Cardiac muscle cell (in vitro differentiated cells and primary cell): Measurements from ENCODE around the gene SQSTM1. TPM values are rescaled to one million over a fixed set of nuclear protein-coding genes. Genes with fewer than 3 reads are reported as not detected.

Experiments used
- DNase-seq, 2 donors: peaks; one replicate each; pipeline versions ENCODE4 v3.0.0 to v3.0.0-alpha.2; 2010 to 2017; ENCODE audit warnings: low read depth in 1 of 2, low spot score in 1 of 2
- H3K27ac ChIP-seq: fragments of 200-600 bp; sonication (generic); 2 replicates; pipeline ENCODE4 v1.5.1; 2016
- H3K27me3 ChIP-seq: fragments of 200-600 bp; sonication (generic); 2 replicates; pipeline ENCODE4 v1.6.0; 2016; ENCODE audit warnings: control low read depth
- H3K36me3 ChIP-seq: fragments of 200-600 bp; sonication (generic); 2 replicates; pipeline ENCODE4 v1.5.1; 2016; ENCODE audit warnings: control low read depth
- H3K4me1 ChIP-seq: fragments of 200-600 bp; sonication (generic); 2 replicates; pipeline ENCODE4 v1.8.1; 2017; ENCODE audit warnings: low read depth, mild to moderate bottlenecking, mixed run types
- H3K4me3 ChIP-seq: fragments of 200-600 bp; sonication (generic); 2 replicates; pipeline ENCODE4 v1.5.1; 2016; ENCODE audit warnings: mild to moderate bottlenecking
- H3K9me3 ChIP-seq: fragments of 200-600 bp; sonication (generic); 2 replicates; pipeline ENCODE4 v1.5.1; 2017; ENCODE audit warnings: low read depth, mild to moderate bottlenecking, control low read depth
- polyA plus RNA-seq: library from polyadenylated mRNA; unstranded; fragments of >200 nt; fragmentation: Nextera tagmentation; extraction: Ambion mirVana; gene quantifications from 2 replicates; pipeline ENCODE4 v1.2.1, GENCODE V29; 2016
- total RNA-seq: library from RNA; depleted of rRNA; stranded (reverse); fragments of >200 nt; gene quantifications from 2 replicates; pipeline ENCODE4 v1.2.3, GENCODE V29; 2016
- TF ChIP-seq, protein P1 (sequence below): IDR thresholded peaks from 2 replicates; pipeline ENCODE4 v1.5.1; 2012; ENCODE audit warnings: low read depth, mild to moderate bottlenecking, low read length

SQSTM1 gene
- total and polyA plus RNA-seq, 2 experiments from 2014 or later = 110 to 144 TPM

DNA sequence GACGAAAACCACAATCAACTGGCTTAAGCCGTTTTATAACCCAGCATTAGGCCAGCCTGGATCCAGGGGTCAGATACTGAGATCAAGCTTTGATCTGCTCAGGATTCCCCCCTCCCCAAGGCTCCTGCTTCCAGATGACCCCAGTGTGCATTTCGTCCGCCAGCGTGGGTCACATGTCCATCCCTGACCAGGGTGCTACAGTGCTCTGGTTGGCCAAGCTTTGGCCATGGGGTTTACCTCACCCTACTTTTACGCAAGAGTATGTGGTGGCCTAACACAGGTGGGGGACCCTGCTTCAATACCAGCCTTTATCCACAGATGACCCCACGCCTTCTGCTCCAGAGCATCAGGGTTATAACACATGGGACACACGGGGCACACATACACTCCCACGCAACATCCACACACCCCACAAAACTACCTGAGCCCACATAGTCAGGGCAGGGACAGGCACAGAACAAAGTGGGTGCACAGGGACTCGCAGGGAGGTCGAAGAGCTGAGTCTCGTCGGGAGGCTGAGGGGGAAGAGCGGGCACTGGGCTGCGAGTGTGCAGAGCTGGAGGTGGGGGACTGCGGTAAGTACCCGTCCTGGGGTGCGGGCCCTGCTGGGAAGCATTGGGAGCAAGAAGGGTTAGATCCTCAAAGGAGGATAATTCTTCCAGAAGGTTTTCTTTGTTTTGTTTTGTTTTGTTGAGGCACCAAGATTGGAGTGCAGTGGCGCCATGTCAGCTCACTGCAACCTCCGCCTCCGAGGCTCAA lies 5.0 kb upstream of the SQSTM1 start:
- no peaks in the 10 kb centered on the region for H3K27me3 ChIP-seq
- no peak overlapping the region for H3K27ac ChIP-seq
- no peaks in the 10 kb centered on the region for H3K36me3 ChIP-seq
- peaks cover 15% of the 10 kb centered on the region for H3K4me1 ChIP-seq
- no peak for DNase-seq
- no peaks in the 10 kb centered on the region for H3K9me3 ChIP-seq
- TF ChIP-seq, protein P1, sequence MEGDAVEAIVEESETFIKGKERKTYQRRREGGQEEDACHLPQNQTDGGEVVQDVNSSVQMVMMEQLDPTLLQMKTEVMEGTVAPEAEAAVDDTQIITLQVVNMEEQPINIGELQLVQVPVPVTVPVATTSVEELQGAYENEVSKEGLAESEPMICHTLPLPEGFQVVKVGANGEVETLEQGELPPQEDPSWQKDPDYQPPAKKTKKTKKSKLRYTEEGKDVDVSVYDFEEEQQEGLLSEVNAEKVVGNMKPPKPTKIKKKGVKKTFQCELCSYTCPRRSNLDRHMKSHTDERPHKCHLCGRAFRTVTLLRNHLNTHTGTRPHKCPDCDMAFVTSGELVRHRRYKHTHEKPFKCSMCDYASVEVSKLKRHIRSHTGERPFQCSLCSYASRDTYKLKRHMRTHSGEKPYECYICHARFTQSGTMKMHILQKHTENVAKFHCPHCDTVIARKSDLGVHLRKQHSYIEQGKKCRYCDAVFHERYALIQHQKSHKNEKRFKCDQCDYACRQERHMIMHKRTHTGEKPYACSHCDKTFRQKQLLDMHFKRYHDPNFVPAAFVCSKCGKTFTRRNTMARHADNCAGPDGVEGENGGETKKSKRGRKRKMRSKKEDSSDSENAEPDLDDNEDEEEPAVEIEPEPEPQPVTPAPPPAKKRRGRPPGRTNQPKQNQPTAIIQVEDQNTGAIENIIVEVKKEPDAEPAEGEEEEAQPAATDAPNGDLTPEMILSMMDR = no peak
- no peak overlapping the region for H3K4me3 ChIP-seq

DNA sequence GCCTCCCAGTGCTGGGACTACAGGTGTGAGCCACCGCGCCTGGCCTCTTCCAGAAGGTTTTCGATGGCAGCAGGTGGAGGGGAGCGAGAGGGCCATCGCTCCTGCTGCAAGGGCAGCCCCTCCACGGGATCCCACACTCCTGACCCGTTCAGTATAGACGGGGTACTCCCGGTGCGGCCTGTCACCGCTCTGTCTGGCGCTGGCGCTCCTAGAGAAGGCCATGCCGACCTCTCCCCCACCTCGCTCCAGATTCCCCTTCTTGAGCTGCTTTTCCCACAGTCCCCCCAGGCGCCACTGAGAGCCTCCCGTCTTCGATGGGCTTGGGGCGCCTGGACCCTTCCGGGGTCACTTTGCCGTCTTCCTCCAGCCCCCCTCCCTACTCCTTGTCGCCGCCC lies 4.3 kb upstream of the SQSTM1 start:
- Histone ChIP-seq H3K36me3 (no peaks in the 10 kb centered on the region), H3K27me3 (no peaks in the 10 kb centered on the region), H3K4me3 (peak overlapping the region; percentile 17), H3K9me3 (no peaks in the 10 kb centered on the region), H3K4me1 (peaks cover 15% of the 10 kb centered on the region), H3K27ac (no peak overlapping the region)
- TF ChIP-seq, protein P1 = no peak
- DNase-seq = no peak

DNA sequence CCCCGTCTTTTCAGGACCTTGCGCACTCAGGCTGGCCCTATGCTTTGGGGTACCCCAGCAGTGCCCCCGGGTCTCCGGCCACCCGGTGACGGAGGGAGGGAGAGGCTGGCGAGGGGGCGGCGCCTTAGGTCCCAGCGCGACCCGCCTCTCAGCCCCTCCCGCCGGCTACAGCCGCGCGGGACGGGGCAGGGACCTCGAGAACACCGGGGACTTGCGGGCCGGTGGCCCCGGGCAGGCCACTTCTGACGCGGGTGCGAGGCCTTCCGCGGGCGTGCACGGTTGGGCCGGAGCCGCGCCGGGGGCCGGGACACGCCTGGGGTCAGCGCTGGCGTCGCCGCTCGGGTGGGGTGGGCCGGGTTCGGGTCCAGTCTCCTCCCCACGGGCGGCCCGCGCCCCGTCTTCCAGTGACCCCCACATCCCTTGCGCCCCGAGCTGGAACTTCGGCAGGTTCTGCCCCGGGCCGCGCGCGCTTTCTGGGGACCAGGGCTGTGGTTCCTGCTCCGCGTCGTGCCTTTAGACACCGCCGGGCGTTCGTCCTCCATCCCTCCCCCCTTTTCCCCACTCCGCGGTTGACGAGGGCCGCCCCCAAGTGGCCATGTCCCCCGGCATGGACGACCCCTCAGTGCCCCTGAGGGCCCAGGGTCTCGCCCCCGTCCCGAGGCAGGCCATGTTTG lies 3.8 kb upstream of the SQSTM1 start:
- Histone ChIP-seq H3K4me1 (peaks cover 16% of the 10 kb centered on the region), H3K36me3 (no peaks in the 10 kb centered on the region), H3K9me3 (no peaks in the 10 kb centered on the region), H3K27ac (no peak overlapping the region), H3K27me3 (no peaks in the 10 kb centered on the region), H3K4me3 (peak overlapping the region; percentile 17)
- DNase-seq = no peak
- TF ChIP-seq, protein P1 = no peak

DNA sequence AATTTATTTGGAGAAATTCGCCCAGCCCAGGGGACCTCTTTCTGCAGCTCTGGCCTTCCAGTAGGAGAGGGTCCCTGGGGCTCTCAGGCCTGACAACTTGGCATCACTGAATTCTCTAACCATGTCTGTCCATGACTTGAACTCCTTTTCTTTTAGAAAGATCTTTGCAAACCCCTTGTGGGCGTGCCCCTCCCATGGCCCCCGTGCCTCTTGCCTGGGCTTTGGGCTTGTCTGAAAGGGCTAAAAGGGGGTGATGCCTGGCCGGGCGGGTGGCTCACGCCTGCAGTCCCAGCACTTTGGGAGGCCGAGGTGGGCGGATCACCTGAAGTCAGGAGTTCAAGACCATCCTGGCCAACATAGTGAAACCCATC lies 3.2 kb upstream of the SQSTM1 start:
- peaks cover 21% of the 10 kb centered on the region for H3K4me1 ChIP-seq
- no peak overlapping the region for H3K4me3 ChIP-seq
- TF ChIP-seq, protein P1 = no peak
- DNase-seq = no peak
- H3K36me3 ChIP-seq = no peaks in the 10 kb centered on the region
- no peaks in the 10 kb centered on the region for H3K9me3 ChIP-seq
- no peaks in the 10 kb centered on the region for H3K27me3 ChIP-seq
- no peak overlapping the region for H3K27ac ChIP-seq

DNA sequence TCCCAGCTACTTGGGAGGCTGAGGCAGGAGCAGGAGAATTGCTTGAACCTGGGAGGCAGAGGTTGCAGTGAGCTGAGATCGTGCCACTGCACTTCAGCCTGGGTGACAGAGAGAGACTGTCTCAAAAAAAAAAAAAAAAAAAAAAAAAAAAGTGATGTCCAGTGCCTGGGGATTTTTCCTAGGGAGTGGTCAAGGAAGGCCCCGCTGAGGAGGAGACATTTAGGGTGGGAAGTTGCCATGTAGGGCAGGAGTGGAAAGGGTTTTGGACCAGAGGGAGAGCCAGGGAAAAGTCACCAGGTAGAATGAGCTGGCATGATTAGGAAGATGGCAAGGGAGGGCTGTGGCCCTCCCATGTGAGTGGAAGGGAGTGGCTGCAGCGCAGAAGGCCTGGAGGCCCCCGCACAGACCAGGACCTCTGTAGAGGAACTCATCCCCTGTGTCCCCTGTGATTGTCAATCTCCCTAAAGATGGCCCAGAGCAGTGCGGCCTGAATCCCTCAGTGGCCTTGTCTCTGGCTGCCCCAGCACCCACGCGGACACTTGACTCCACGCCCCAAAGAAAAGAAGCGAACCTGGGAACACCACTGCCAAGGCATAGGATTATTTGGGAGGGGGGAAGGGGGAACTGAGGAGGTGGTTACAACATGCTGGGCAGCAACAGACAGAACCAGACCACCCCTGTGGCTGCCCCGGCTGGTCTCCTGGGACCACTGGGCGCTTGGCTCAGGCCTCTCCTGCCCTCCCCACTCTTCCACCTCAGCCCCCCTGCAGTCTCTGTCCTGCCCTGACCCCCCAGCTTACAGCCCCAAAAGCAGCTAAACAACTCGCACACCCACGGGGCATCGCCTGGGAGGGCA lies 2.6 kb upstream of the SQSTM1 start:
- H3K4me1 ChIP-seq = peaks cover 23% of the 10 kb centered on the region
- no peak for DNase-seq
- peak overlapping the region; percentile 94 for H3K27ac ChIP-seq
- TF ChIP-seq, protein P1 = no peak
- H3K4me3 ChIP-seq = peak overlapping the region; percentile 18
- H3K9me3 ChIP-seq = no peaks in the 10 kb centered on the region
- H3K36me3 ChIP-seq = no peaks in the 10 kb centered on the region
- no peaks in the 10 kb centered on the region for H3K27me3 ChIP-seq
